Measurements from ENCODE around the gene BDKRB1. TPM values are rescaled to one million over a fixed set of nuclear protein-coding genes. Genes with fewer than 3 reads are reported as not detected.

BDKRB1 gene
- total RNA-seq, 1 experiment from 2014 or later: not detected

DNA sequence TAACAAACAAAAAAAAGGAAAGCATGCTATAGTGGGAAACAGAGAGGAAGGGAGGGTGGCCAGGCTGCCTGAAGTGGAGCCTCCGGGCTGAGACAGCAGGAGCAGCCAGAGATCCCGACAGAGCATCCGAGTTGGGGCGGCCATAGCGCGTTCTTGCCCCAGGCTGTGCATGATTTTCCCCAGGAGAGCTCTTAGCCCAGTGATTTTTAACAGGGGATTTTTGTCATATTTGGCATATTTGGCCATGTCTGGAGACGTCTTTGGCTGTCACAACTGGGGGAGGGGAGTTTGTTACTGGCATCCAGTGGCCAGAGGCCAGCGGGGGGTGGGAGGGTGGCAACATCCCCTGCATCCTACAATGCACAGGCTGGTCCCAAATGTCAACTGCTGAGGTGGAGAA, 23.6 kb downstream of the BDKRB1 start:
- no peak overlapping the region for H3K23ac ChIP-seq (ENCODE audit: insufficient read length, low read depth, low read length)
- H3K9ac ChIP-seq (ENCODE audit: extremely low read depth, insufficient read length, low read length): no peak overlapping the region
- Mint-ChIP-seq H3K27ac (no peak overlapping the region; a peak in 1 of 7 replicates), H3K36me3 (ENCODE audit: insufficient read depth in 1 of 3, low read depth in 3 of 3) (peaks cover 5 to 14% (median 9%) of the 10 kb centered on the region in 3 experiments; a peak in 5 of 7 replicates), H3K4me1 (peaks cover 22 to 30% of the 10 kb centered on the region in 2 experiments), H3K4me3 (no peak overlapping the region; a peak in 1 of 5 replicates), H3K9me3 (peaks cover 11 to 12% of the 10 kb centered on the region in 2 experiments), H3K27me3 (ENCODE audit: low read depth) (peaks cover 2% of the 10 kb centered on the region; the same call in 1 of the 2 replicates)
- H3T11ph ChIP-seq (ENCODE audit: low read length): no peak overlapping the region
- H3K4me1 ChIP-seq (ENCODE audit: insufficient read depth, low read length): no peaks in the 10 kb centered on the region
- H3K4ac ChIP-seq (ENCODE audit: low read depth, low read length): no peak overlapping the region
- H4K8ac ChIP-seq (replicated peaks; ENCODE audit: insufficient read length, low read depth, low read length): no peak overlapping the region
- no peak for DNase-seq
- H3K9me3 ChIP-seq (ENCODE audit: control insufficient read depth, low read depth, low read length): no peaks in the 10 kb centered on the region
- no peaks in the 10 kb centered on the region for H3K23me2 ChIP-seq (ENCODE audit: insufficient read length, low read depth, low read length, poor library complexity, severe bottlenecking)
- H4K20me1 ChIP-seq (ENCODE audit: control insufficient read depth, insufficient read depth, insufficient read length): no peaks in the 10 kb centered on the region
- no peaks in the 10 kb centered on the region for H3K27me3 ChIP-seq (ENCODE audit: insufficient read depth, low read length)
- no peak overlapping the region for H2AFZ ChIP-seq (ENCODE audit: low read length)
- no peak overlapping the region for H3K14ac ChIP-seq (ENCODE audit: insufficient read depth, low read length)
- no peak overlapping the region for H2BK15ac ChIP-seq (ENCODE audit: low read depth, low read length)
- no peak overlapping the region for H3K27ac ChIP-seq (ENCODE audit: insufficient read length, low read depth, low read length)
- H3K18ac ChIP-seq (ENCODE audit: insufficient read length, low read depth, low read length): no peak overlapping the region
- H3K56ac ChIP-seq (ENCODE audit: insufficient read length, low read depth, low read length): no peak overlapping the region
- no peak overlapping the region for H2BK5ac ChIP-seq (ENCODE audit: insufficient read length, low read length)
- H2BK20ac ChIP-seq (ENCODE audit: low read depth, low read length, poor library complexity, severe bottlenecking): no peak overlapping the region
- H2AK5ac ChIP-seq (ENCODE audit: insufficient read length, low read length): no peak overlapping the region
- H3K4me2 ChIP-seq (ENCODE audit: insufficient read depth, insufficient read length, low read length): no peak overlapping the region
- no peaks in the 10 kb centered on the region for H3K79me2 ChIP-seq (ENCODE audit: insufficient read depth, low read length)
- H3K79me1 ChIP-seq (ENCODE audit: insufficient read depth, low read depth, low read length, poor library complexity, severe bottlenecking): no peaks in the 10 kb centered on the region
- TF ChIP-seq, protein P1, sequence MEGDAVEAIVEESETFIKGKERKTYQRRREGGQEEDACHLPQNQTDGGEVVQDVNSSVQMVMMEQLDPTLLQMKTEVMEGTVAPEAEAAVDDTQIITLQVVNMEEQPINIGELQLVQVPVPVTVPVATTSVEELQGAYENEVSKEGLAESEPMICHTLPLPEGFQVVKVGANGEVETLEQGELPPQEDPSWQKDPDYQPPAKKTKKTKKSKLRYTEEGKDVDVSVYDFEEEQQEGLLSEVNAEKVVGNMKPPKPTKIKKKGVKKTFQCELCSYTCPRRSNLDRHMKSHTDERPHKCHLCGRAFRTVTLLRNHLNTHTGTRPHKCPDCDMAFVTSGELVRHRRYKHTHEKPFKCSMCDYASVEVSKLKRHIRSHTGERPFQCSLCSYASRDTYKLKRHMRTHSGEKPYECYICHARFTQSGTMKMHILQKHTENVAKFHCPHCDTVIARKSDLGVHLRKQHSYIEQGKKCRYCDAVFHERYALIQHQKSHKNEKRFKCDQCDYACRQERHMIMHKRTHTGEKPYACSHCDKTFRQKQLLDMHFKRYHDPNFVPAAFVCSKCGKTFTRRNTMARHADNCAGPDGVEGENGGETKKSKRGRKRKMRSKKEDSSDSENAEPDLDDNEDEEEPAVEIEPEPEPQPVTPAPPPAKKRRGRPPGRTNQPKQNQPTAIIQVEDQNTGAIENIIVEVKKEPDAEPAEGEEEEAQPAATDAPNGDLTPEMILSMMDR (conservative IDR thresholded peaks at IDR 0.05): no peak
- no peak overlapping the region for H2BK12ac ChIP-seq (ENCODE audit: insufficient read length, low read depth, low read length)
- H2BK120ac ChIP-seq (ENCODE audit: low read depth, low read length, poor library complexity, severe bottlenecking): no peak overlapping the region
- WGBS (ENCODE audit: extremely low coverage, insufficient read length, low lambda C conversion rate): no CpG with 5 or more reads among the region's 8 CpGs
- H4K5ac ChIP-seq (ENCODE audit: insufficient read length, low read depth, low read length): no peak overlapping the region
- no peak overlapping the region for H4K91ac ChIP-seq (ENCODE audit: insufficient read length, low read depth, low read length)

Data from H9 (cell line).